ENCODE data around the gene PROSER2. TPM values are rescaled to one million over a fixed set of nuclear protein-coding genes. Genes with fewer than 3 reads are reported as not detected.

The PROSER2 gene
- total and polyA plus RNA-seq, 4 donors = 6.5 to 24.9 (median 9.9) TPM

DNA sequence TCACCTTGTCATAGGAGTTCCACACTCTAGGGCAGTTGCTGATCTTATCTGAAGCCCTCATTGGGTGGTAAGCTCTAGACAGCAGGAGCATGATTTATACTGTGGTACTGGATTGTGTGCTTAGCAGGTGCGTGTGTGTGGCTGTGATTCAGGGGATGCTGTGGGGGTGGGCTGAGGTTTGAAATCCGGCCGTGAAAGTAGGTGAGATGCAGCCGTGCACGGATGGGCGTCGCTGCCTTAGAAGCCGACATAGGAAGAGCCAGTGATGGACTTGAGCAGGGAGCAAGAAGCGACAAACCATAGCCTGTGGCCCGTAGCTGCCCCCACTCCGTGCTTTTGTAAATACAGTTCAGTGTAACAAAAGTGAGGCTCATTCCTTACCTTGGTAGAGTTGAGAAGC is 38.2 kb downstream of the PROSER2 start (continued):
- TF ChIP-seq, protein P1, sequence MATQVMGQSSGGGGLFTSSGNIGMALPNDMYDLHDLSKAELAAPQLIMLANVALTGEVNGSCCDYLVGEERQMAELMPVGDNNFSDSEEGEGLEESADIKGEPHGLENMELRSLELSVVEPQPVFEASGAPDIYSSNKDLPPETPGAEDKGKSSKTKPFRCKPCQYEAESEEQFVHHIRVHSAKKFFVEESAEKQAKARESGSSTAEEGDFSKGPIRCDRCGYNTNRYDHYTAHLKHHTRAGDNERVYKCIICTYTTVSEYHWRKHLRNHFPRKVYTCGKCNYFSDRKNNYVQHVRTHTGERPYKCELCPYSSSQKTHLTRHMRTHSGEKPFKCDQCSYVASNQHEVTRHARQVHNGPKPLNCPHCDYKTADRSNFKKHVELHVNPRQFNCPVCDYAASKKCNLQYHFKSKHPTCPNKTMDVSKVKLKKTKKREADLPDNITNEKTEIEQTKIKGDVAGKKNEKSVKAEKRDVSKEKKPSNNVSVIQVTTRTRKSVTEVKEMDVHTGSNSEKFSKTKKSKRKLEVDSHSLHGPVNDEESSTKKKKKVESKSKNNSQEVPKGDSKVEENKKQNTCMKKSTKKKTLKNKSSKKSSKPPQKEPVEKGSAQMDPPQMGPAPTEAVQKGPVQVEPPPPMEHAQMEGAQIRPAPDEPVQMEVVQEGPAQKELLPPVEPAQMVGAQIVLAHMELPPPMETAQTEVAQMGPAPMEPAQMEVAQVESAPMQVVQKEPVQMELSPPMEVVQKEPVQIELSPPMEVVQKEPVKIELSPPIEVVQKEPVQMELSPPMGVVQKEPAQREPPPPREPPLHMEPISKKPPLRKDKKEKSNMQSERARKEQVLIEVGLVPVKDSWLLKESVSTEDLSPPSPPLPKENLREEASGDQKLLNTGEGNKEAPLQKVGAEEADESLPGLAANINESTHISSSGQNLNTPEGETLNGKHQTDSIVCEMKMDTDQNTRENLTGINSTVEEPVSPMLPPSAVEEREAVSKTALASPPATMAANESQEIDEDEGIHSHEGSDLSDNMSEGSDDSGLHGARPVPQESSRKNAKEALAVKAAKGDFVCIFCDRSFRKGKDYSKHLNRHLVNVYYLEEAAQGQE (IDR thresholded peaks at IDR 0.05) = no peak

DNA sequence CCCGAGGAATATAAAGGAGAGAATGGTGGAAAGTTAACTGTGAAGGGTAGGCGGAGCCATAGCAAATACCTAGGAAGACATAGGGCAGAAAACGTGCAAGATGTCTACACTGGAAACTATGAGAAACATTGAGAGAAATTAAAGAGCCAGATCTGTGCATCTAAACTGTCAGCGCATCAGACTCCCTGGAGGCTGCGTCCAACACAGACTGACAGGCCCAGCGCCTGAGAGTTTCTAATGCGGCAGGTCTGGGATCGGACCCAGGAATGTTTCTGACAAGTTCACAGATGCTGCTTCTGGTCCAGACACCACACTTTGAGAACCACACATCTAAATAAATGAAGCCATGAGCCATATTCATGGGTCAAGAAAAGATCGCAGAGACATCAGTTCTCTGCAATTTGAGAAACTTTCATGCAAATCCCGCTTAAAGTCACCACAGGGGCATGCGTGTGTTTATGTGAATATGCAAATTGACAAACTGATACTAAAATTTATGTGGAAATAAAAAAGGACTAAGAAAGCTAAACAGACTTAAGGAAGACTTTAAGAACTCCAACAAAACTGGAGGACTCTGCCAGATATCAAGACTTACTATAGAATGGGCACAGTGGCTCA is 38.8 kb downstream of the PROSER2 start:
- Histone ChIP-seq H3K9me3 (ENCODE audit: control insufficient read depth in 4 of 4, low read length in 3 of 4) (no peaks in the 10 kb centered on the region), H3K4me3 (ENCODE audit: low read depth in 1 of 3, low read length in 3 of 3) (no peak overlapping the region), H3K27me3 (ENCODE audit: control insufficient read depth in 4 of 4, insufficient read depth in 4 of 4, low read length in 3 of 4) (no peaks in the 10 kb centered on the region), H3K36me3 (ENCODE audit: control insufficient read depth in 4 of 4, insufficient read depth in 3 of 4, low read depth in 1 of 4, low read length in 3 of 4) (peaks cover 0 to 29% (median 13%) of the 10 kb centered on the region in 4 donors), H3K27ac (ENCODE audit: low read depth in 1 of 2, low read length in 2 of 2) (no peak overlapping the region), H3K4me1 (ENCODE audit: control insufficient read depth in 4 of 4, insufficient read depth in 4 of 4, low read length in 3 of 4) (peaks cover 5 to 20% (median 15%) of the 10 kb centered on the region in 4 donors), H3K9ac (ENCODE audit: low read depth in 1 of 2, low read length in 2 of 2) (no peak overlapping the region)
- TF ChIP-seq HNF4A (conservative IDR thresholded peaks at IDR 0.05) (no peak), FOXA1 (IDR thresholded peaks at IDR 0.05) (no peak), GABPA (IDR thresholded peaks at IDR 0.05 in 1 of 2, conservative IDR thresholded peaks at IDR 0.05 in 1 of 2) (no peak), HNF4G (IDR thresholded peaks at IDR 0.05) (no peak), SP1 (IDR thresholded peaks at IDR 0.05) (no peak), RAD21 (IDR thresholded peaks at IDR 0.05) (no peak)
- TF ChIP-seq, protein P1 (IDR thresholded peaks at IDR 0.05) = no peak
- TF ChIP-seq, protein P2, sequence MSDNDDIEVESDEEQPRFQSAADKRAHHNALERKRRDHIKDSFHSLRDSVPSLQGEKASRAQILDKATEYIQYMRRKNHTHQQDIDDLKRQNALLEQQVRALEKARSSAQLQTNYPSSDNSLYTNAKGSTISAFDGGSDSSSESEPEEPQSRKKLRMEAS (IDR thresholded peaks at IDR 0.05) = no peak
- WGBS = 94% methylated on average over 11 of the region's 11 CpGs
- DNase-seq (ENCODE audit: low spot score) = no peak

DNA sequence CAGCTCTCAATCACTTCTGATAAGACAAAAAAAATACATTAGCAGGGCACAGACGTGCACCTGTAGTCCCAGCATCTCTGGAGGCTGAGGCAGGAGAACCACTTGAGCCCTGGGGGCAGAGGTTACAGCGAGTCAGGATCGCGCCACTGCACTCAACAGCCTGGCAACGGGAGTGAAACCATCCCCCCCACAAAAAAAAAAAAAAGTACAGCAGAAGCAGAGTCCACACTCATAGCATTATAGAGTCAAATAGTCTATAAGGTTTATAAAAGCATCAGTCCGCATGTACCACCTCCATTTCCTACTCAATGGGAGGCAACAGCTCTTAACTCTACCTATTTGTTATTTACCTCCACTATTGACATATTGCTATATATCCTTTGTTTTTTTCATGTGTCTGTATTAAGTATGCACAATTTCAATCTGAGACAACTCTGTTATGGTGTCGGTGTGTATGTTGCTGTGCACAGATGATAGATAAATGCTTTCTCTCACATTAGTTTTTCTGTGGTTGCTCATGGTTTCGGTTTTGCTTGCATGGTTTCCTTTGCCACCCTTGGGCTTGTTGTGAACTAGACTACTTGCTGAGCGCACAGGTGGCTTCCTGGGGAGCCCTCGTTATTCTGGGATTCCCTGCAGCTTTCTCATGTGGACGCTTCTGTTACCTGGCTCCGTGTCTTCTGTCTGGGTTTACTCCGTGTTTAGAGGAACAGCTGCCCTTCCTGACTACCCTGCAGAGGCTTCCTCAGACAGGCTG is 40.4 kb downstream of the PROSER2 start:
- peak overlapping the region in 1 of 2 donors; percentile 1 for H3K27ac ChIP-seq (ENCODE audit: low read depth in 1 of 2, low read length in 2 of 2)
- H3K27me3 ChIP-seq (ENCODE audit: control insufficient read depth in 4 of 4, insufficient read depth in 4 of 4, low read length in 3 of 4) = no peaks in the 10 kb centered on the region
- no peak overlapping the region for H3K4me3 ChIP-seq (ENCODE audit: low read depth in 1 of 3, low read length in 3 of 3)
- H3K9me3 ChIP-seq (ENCODE audit: control insufficient read depth in 4 of 4, low read length in 3 of 4) = no peaks in the 10 kb centered on the region
- TF ChIP-seq YY1 (IDR thresholded peaks at IDR 0.05) (no peak), FOXA2 (IDR thresholded peaks at IDR 0.05) (no peak), RXRA (IDR thresholded peaks at IDR 0.05) (no peak), SP1 (IDR thresholded peaks at IDR 0.05) (no peak), HNF4A (conservative IDR thresholded peaks at IDR 0.05) (no peak), RAD21 (IDR thresholded peaks at IDR 0.05) (no peak), EGR1 (IDR thresholded peaks at IDR 0.05; ENCODE audit: low read depth in 2 of 2) (no peak)
- TF ChIP-seq, protein P3, sequence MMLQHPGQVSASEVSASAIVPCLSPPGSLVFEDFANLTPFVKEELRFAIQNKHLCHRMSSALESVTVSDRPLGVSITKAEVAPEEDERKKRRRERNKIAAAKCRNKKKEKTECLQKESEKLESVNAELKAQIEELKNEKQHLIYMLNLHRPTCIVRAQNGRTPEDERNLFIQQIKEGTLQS (IDR thresholded peaks at IDR 0.05) = no peak
- TF ChIP-seq, protein P4, sequence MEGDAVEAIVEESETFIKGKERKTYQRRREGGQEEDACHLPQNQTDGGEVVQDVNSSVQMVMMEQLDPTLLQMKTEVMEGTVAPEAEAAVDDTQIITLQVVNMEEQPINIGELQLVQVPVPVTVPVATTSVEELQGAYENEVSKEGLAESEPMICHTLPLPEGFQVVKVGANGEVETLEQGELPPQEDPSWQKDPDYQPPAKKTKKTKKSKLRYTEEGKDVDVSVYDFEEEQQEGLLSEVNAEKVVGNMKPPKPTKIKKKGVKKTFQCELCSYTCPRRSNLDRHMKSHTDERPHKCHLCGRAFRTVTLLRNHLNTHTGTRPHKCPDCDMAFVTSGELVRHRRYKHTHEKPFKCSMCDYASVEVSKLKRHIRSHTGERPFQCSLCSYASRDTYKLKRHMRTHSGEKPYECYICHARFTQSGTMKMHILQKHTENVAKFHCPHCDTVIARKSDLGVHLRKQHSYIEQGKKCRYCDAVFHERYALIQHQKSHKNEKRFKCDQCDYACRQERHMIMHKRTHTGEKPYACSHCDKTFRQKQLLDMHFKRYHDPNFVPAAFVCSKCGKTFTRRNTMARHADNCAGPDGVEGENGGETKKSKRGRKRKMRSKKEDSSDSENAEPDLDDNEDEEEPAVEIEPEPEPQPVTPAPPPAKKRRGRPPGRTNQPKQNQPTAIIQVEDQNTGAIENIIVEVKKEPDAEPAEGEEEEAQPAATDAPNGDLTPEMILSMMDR (IDR thresholded peaks at IDR 0.05; ENCODE audit: low read depth, low read length, missing input control) = no peak
- peaks cover 7 to 33% (median 15%) of the 10 kb centered on the region in 4 donors for H3K36me3 ChIP-seq (ENCODE audit: control insufficient read depth in 4 of 4, insufficient read depth in 3 of 4, low read depth in 1 of 4, low read length in 3 of 4)
- WGBS = 81% methylated on average over 13 of the region's 13 CpGs
- peaks cover 5 to 15% (median 13%) of the 10 kb centered on the region in 4 donors for H3K4me1 ChIP-seq (ENCODE audit: control insufficient read depth in 4 of 4, insufficient read depth in 4 of 4, low read length in 3 of 4)
- DNase-seq (ENCODE audit: low spot score) = no peak
- H3K9ac ChIP-seq (ENCODE audit: low read depth in 1 of 2, low read length in 2 of 2) = no peak overlapping the region

Data from liver (tissue), 9 donors.